Retinal pigment epithelial cell (primary cell): Measurements from ENCODE around the gene IMPG2.

Experiments
- DNase-seq: peaks from one replicate; pipeline ENCODE4 v3.0.0-alpha.2; 2010; ENCODE audit warnings: low read depth
- H3K4me3 ChIP-seq: 2 replicates; pipeline ENCODE4 v1.5.1; 2011; ENCODE audit warnings: mild to moderate bottlenecking, low read length, control low read depth, moderate library complexity
- CTCF ChIP-seq: conservative IDR thresholded peaks from 2 replicates; pipeline ENCODE4 v1.5.1; 2011; ENCODE audit warnings: low read depth, low read length, control low read depth, inconsistent platforms

IMPG2 gene

DNA sequence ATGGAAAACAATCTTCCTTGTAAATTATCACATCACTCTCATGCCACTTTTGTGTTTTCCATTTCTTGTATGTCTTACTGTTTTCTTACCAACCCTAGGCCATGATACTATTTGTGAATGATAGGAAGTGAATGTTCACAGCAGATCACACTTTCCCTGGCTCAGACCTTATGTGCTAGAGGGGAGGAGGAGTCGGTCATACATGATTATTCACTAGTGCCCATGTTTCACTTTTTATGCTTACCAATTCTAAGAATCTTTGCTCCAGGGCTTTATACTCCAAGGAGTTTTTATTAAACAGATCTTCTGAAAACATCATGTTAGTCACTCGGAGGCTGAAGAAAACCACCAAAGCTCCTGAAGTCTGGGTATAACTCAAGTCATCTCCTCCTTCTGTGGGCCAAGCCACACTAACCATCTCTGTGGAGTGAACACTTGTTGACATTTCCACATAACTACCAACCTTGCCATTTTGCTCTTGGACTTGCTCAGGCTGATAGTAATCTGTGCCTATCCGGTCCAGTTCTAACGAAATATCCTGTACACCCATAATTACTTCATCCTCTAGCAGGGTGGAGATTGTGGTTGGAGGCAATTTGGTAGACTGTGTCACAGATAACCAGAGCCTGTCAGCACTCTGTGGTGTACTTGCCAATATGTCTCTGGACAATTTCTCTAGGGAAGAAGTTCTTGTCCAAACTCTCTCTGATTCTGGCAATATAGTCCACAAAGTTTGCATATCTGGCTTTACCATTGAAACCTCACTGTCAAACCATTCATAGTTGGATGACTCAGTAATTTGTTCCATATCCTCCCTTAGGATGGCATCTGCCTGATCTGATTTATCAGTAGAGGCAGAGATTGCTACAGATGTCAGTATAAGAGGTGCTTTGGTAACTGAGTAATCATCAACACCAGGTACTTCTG lies 76.8 kb downstream of the IMPG2 start:
- no peak overlapping the region for H3K4me3 ChIP-seq
- DNase-seq = no peak
- no peak for TF ChIP-seq CTCF

GRCh38 chr3:101240719-101241399 lies 79.5 kb downstream of the IMPG2 start:
- H3K4me3 ChIP-seq = no peak overlapping the region
- no peak for TF ChIP-seq CTCF
- no peak for DNase-seq

DNA sequence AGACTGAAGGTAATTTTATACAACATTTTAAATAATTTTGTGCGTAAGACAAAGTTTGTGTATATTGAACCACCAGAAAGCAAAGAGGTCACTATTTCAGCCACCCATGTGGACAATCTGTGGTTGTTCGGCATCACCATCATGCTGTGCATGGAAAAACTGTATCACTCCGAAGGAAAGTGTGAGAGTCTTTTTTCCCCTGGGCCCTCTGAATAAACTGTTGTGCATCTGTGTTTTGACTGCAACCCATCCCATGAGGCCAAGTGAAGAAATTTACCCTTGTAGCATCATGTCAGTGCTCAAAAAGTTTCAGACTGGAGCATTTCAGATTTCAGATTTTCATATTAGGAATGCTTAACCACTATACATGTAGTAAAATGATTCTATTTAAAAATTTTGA lies 85.3 kb downstream of the IMPG2 start:
- no peak for TF ChIP-seq CTCF
- no peak overlapping the region for H3K4me3 ChIP-seq
- no peak for DNase-seq

GRCh38 chr3:101230618-101231017 lies 89.8 kb downstream of the IMPG2 start:
- no peak for DNase-seq
- no peak for TF ChIP-seq CTCF
- H3K4me3 ChIP-seq = no peak overlapping the region

DNA sequence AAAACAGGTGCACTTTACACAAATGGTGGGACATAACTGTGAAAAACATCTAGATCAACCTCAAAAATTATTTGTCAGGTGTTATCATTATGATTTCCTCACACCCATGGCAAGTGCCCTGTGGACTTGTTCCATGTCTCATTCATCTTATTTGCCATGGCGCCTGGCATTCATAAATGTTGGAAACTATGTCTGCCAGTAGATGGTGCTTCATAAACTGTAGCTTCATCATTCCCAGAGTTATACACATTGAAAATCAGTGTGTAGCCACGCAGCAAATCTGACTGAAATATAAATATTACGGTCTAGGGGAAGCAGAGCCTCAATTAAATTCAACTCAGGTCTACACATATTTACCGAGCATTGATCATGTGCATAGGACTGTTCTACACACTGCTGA lies 90.7 kb downstream of the IMPG2 start:
- no peak for DNase-seq
- TF ChIP-seq CTCF = peak; percentile 13
- no peak overlapping the region for H3K4me3 ChIP-seq

DNA sequence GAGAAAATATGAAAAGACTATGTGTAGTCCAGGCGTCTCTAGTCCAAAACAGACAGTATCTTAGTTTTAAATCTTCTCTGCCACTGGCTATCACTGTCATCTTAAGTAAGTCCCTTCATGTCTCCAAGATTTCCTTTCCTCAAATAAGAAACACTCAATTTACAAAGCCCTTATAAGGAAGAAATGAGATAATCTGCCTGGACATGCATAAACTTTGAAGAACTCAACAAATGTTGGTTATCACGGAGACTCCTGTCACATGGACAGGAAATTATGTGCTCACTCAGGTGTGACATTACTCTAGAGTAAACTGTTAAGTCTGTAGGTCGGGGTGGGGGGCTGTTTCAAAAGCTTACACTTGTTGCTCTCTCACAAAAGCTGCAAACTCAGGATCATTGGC lies 91.9 kb downstream of the IMPG2 start:
- no peak overlapping the region for H3K4me3 ChIP-seq
- TF ChIP-seq CTCF = no peak
- no peak for DNase-seq

DNA sequence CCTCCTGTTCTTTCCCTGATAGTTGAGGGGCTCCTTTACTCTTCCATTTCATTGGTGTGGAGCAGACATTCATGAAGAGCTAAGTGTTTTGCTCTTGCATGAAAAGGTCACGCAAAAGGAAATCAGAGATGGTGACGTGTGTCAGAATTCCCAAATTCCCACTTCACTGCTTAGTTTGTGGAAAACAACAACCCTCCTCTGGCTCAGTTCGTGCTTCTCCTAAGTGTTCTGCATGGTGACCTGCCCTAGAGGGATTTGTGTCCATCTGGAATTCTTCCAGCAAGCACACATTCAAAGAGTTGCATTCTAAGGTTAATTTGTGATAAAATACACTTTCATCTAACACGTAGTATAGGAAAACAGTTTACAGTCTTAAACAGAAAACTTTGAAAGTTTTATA lies 95.6 kb downstream of the IMPG2 start:
- no peak for TF ChIP-seq CTCF
- H3K4me3 ChIP-seq = no peak overlapping the region
- no peak for DNase-seq
